CD4-positive, alpha-beta T cell treated with Interleukin-4 for 1 hour (primary cell): ENCODE measurements around the gene TNS1.

Source experiments
- DNase-seq, 2 donors: peaks; one replicate each; pipeline ENCODE4 v3.0.0-alpha.2; 2020 to 2022

The TNS1 gene

GRCh38 chr2:217979151-217979811, 23.5 kb downstream of the TNS1 start:
- no peak for DNase-seq

GRCh38 chr2:217978536-217979150, 24.2 kb downstream of the TNS1 start:
- DNase-seq: no peak

- no peak for DNase-seq
These were observed 24.8 kb downstream of the TNS1 start for GRCh38 chr2:217977840-217978535.

GRCh38 chr2:217976301-217976700, 26.5 kb downstream of the TNS1 start:
- DNase-seq: no peak

GRCh38 chr2:217975626-217976025, 27.2 kb downstream of the TNS1 start:
- DNase-seq: no peak

- DNase-seq: no peak
These were observed 28.3 kb downstream of the TNS1 start for GRCh38 chr2:217974389-217975005.

GRCh38 chr2:217973008-217973787, 29.6 kb downstream of the TNS1 start:
- no peak for DNase-seq

- no peak for DNase-seq
These were observed 30.3 kb downstream of the TNS1 start for GRCh38 chr2:217972490-217972889.

GRCh38 chr2:217972037-217972436, 30.8 kb downstream of the TNS1 start:
- no peak for DNase-seq

- no peak for DNase-seq
These were observed 31.6 kb downstream of the TNS1 start for GRCh38 chr2:217971166-217971565.

GRCh38 chr2:217970206-217970605, 32.6 kb downstream of the TNS1 start:
- no peak for DNase-seq

- no peak for DNase-seq
These were observed 33.2 kb downstream of the TNS1 start for GRCh38 chr2:217969588-217969987.

GRCh38 chr2:217968023-217968422, 34.8 kb downstream of the TNS1 start:
- no peak for DNase-seq

- no peak for DNase-seq
These were observed 36.2 kb downstream of the TNS1 start for GRCh38 chr2:217966423-217967070.

- no peak for DNase-seq
These were observed 38.3 kb downstream of the TNS1 start for GRCh38 chr2:217964275-217965161.

- no peak for DNase-seq
These were observed 42.4 kb downstream of the TNS1 start for GRCh38 chr2:217960351-217960750.

- no peak for DNase-seq
These were observed 43.1 kb downstream of the TNS1 start for GRCh38 chr2:217959723-217960122.

- no peak for DNase-seq
These were observed 43.9 kb downstream of the TNS1 start for GRCh38 chr2:217958884-217959225.

- DNase-seq: no peak
These were observed 44.5 kb downstream of the TNS1 start for GRCh38 chr2:217958206-217958883.

- DNase-seq: no peak
These were observed 46.0 kb downstream of the TNS1 start for GRCh38 chr2:217956586-217957457.
